Measurements from ENCODE around the gene CUL4B. TPM values are rescaled to one million over a fixed set of nuclear protein-coding genes. Genes with fewer than 3 reads are reported as not detected.

CUL4B gene
- total and polyA plus RNA-seq, 10 of the 15 experiments (the other 5 are each of a cell fraction or from before 2014, with no cell fraction given): 11.0 to 37.3 (median 24.4) TPM

DNA sequence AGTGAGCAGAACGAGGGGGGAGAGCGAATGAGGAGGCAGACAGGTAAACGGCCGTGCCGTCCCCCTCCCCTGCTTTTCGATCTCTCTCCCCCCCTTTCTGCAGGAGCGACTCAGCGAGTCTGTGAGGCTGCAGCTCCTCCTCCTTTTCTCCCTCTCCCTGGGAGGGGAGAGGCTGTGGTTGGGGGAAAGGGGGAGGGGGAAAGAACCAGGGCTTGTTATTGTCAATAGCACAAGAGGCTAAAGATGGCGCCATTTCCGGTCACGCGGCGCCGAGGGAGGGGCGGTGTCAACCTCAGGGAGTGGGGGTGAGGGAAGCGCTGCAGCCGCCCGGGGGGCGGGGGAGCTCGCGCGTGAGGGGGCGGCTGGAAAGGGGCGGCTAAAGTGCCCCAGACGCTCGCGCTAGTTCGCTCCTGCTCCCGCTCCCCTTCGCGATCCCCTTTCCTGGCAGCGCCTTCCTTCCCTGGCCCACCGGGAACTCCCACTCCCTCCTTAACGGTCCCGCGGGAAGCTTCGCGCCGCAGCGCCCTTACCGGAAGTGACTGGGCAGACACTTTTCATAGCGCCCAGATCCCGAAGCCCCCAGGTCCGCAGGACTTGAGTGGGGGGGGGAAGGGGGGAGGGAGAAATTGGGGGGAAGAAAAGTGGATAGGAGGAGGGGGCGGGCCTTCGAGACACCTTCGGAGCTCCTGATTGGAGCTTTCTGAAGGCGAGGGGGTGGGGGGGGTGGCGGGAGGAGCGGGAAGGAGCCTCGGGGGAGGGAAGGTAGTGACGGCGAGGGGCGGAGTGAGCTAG, at the start of gene CUL4B (continued):
- TF ChIP-seq, protein P1, sequence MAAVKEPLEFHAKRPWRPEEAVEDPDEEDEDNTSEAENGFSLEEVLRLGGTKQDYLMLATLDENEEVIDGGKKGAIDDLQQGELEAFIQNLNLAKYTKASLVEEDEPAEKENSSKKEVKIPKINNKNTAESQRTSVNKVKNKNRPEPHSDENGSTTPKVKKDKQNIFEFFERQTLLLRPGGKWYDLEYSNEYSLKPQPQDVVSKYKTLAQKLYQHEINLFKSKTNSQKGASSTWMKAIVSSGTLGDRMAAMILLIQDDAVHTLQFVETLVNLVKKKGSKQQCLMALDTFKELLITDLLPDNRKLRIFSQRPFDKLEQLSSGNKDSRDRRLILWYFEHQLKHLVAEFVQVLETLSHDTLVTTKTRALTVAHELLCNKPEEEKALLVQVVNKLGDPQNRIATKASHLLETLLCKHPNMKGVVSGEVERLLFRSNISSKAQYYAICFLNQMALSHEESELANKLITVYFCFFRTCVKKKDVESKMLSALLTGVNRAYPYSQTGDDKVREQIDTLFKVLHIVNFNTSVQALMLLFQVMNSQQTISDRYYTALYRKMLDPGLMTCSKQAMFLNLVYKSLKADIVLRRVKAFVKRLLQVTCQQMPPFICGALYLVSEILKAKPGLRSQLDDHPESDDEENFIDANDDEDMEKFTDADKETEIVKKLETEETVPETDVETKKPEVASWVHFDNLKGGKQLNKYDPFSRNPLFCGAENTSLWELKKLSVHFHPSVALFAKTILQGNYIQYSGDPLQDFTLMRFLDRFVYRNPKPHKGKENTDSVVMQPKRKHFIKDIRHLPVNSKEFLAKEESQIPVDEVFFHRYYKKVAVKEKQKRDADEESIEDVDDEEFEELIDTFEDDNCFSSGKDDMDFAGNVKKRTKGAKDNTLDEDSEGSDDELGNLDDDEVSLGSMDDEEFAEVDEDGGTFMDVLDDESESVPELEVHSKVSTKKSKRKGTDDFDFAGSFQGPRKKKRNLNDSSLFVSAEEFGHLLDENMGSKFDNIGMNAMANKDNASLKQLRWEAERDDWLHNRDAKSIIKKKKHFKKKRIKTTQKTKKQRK (IDR thresholded peaks at IDR 0.05; ENCODE audit: low read depth, low read length): no peak
- TF ChIP-seq ZNF274 (IDR thresholded peaks at IDR 0.05; ENCODE audit: insufficient read depth, insufficient read length) (no peak), TBL1XR1 (IDR thresholded peaks at IDR 0.05; ENCODE audit: low read depth, low read length) (0 out of 2 replicates have a peak, but pooled peaks have one; percentile 25), MEF2A (IDR thresholded peaks at IDR 0.05; ENCODE audit: insufficient read depth, low read depth, low read length) (no peak), RUNX3 (IDR thresholded peaks at IDR 0.05; ENCODE audit: low read length) (peak; percentile 78), CHD2 (IDR thresholded peaks at IDR 0.05; ENCODE audit: borderline replicate concordance, low read depth, low read length) (peak; percentile 47), TCF7 (IDR thresholded peaks at IDR 0.05; ENCODE audit: borderline replicate concordance) (no peak), HDAC6 (IDR thresholded peaks at IDR 0.05; ENCODE audit: unreplicated experiment) (no peak), SP1 (IDR thresholded peaks at IDR 0.05; ENCODE audit: low read depth, low read length) (no peak), TAF1 (IDR thresholded peaks at IDR 0.05; ENCODE audit: borderline replicate concordance, low read depth, low read length) (peak; percentile 52; the same call in 1 of the 2 replicates), ATF7 (IDR thresholded peaks at IDR 0.05; ENCODE audit: low read depth) (0 out of 2 replicates have a peak, but pooled peaks have one; percentile 34), SREBF2 (IDR thresholded peaks at IDR 0.05; ENCODE audit: low read length) (no peak), ZNF622 (IDR thresholded peaks at IDR 0.05) (no peak)
- TF ChIP-seq, protein P2, sequence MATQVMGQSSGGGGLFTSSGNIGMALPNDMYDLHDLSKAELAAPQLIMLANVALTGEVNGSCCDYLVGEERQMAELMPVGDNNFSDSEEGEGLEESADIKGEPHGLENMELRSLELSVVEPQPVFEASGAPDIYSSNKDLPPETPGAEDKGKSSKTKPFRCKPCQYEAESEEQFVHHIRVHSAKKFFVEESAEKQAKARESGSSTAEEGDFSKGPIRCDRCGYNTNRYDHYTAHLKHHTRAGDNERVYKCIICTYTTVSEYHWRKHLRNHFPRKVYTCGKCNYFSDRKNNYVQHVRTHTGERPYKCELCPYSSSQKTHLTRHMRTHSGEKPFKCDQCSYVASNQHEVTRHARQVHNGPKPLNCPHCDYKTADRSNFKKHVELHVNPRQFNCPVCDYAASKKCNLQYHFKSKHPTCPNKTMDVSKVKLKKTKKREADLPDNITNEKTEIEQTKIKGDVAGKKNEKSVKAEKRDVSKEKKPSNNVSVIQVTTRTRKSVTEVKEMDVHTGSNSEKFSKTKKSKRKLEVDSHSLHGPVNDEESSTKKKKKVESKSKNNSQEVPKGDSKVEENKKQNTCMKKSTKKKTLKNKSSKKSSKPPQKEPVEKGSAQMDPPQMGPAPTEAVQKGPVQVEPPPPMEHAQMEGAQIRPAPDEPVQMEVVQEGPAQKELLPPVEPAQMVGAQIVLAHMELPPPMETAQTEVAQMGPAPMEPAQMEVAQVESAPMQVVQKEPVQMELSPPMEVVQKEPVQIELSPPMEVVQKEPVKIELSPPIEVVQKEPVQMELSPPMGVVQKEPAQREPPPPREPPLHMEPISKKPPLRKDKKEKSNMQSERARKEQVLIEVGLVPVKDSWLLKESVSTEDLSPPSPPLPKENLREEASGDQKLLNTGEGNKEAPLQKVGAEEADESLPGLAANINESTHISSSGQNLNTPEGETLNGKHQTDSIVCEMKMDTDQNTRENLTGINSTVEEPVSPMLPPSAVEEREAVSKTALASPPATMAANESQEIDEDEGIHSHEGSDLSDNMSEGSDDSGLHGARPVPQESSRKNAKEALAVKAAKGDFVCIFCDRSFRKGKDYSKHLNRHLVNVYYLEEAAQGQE (IDR thresholded peaks at IDR 0.05; ENCODE audit: low read depth, low read length): no peak
- TF ChIP-seq, protein P3, sequence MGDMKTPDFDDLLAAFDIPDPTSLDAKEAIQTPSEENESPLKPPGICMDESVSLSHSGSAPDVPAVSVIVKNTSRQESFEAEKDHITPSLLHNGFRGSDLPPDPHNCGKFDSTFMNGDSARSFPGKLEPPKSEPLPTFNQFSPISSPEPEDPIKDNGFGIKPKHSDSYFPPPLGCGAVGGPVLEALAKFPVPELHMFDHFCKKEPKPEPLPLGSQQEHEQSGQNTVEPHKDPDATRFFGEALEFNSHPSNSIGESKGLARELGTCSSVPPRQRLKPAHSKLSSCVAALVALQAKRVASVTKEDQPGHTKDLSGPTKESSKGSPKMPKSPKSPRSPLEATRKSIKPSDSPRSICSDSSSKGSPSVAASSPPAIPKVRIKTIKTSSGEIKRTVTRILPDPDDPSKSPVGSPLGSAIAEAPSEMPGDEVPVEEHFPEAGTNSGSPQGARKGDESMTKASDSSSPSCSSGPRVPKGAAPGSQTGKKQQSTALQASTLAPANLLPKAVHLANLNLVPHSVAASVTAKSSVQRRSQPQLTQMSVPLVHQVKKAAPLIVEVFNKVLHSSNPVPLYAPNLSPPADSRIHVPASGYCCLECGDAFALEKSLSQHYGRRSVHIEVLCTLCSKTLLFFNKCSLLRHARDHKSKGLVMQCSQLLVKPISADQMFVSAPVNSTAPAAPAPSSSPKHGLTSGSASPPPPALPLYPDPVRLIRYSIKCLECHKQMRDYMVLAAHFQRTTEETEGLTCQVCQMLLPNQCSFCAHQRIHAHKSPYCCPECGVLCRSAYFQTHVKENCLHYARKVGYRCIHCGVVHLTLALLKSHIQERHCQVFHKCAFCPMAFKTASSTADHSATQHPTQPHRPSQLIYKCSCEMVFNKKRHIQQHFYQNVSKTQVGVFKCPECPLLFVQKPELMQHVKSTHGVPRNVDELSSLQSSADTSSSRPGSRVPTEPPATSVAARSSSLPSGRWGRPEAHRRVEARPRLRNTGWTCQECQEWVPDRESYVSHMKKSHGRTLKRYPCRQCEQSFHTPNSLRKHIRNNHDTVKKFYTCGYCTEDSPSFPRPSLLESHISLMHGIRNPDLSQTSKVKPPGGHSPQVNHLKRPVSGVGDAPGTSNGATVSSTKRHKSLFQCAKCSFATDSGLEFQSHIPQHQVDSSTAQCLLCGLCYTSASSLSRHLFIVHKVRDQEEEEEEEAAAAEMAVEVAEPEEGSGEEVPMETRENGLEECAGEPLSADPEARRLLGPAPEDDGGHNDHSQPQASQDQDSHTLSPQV (IDR thresholded peaks at IDR 0.05): no peak

All from GM12878 (cell line).